Measurements from ENCODE around the gene ACP7.

ACP7 gene

DNA sequence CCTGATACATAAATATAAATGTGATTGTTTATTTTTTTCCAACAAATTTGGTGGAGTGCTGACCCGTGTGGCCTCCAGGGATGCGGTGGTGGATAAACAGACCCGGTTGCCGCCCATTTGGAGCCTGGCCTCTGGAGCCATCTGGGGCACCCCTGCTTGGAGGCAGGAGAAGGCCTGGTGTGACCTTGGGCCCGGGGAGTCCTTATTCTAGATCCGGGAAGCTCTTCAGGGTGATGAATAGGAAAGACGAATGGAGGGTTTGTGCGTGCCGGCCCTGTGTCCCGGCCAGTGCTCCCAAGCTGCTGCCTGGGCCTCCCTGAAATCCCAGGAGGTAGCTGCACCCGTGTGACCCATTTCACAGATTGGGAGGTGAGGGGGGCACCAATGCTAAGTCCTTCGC, 53.0 kb downstream of the ACP7 start:
- no peaks in the 10 kb centered on the region for H3K36me3 ChIP-seq (ENCODE audit: control insufficient read depth in 1 of 2, insufficient read depth in 2 of 2, low read length in 2 of 2)
- peaks cover 39% of the 10 kb centered on the region for H3K79me2 ChIP-seq (ENCODE audit: control insufficient read depth, insufficient read depth, low read length, poor library complexity)
- H3K4ac ChIP-seq (ENCODE audit: low read depth, low read length), result peak overlapping the region; percentile 50
- peak overlapping the region; percentile 39 for H2AK5ac ChIP-seq (ENCODE audit: low read length)
- no peaks in the 10 kb centered on the region for H3K9me3 ChIP-seq (ENCODE audit: insufficient read depth, low read depth, low read length)
- H2BK120ac ChIP-seq (ENCODE audit: insufficient read depth, low read length, poor library complexity), result peak overlapping the region; percentile 26
- H3K23ac ChIP-seq (ENCODE audit: low read length), result no peak overlapping the region
- H3K79me1 ChIP-seq (ENCODE audit: low read length), result peaks cover 41% of the 10 kb centered on the region
- peaks cover 51 to 63% of the 10 kb centered on the region in 2 experiments for H3K4me1 ChIP-seq (ENCODE audit: control insufficient read depth in 1 of 2, insufficient read depth in 2 of 2, low read length in 2 of 2)
- H3K27ac ChIP-seq (ENCODE audit: low read depth, low read length), result peak overlapping the region; percentile 2
- peak overlapping the region; percentile 37 for H2BK5ac ChIP-seq (ENCODE audit: low read depth, low read length, poor library complexity)
- H3K4me2 ChIP-seq (ENCODE audit: low read length), result no peak overlapping the region
- H3K4me3 ChIP-seq (ENCODE audit: low read depth, low read length), result no peak overlapping the region
- peak overlapping the region; percentile 27 for H3K14ac ChIP-seq (ENCODE audit: low read length)
- H3K9ac ChIP-seq (ENCODE audit: low read length), result no peak overlapping the region
- DNase-seq, result no peak
- no peak overlapping the region for H4K12ac ChIP-seq (ENCODE audit: low read depth, low read length)
- H3K18ac ChIP-seq (ENCODE audit: low read length), result peak overlapping the region; percentile 80
- H2AFZ ChIP-seq (ENCODE audit: insufficient read depth, low read length, poor library complexity), result no peak overlapping the region
- H3K27me3 ChIP-seq (ENCODE audit: insufficient read depth, low read length), result no peaks in the 10 kb centered on the region
- peak overlapping the region; percentile 50 for H4K91ac ChIP-seq (ENCODE audit: low read depth, low read length)
- WGBS (ENCODE audit: extremely low coverage, insufficient coverage, insufficient read length), result no CpG with 5 or more reads among the region's 12 CpGs
- peak overlapping the region; percentile 5 for H2BK12ac ChIP-seq (ENCODE audit: low read length)
- peak overlapping the region; percentile 8 for H4K8ac ChIP-seq (ENCODE audit: low read depth, low read length)

GRCh38 chr19:39138221-39139211, 54.3 kb downstream of the ACP7 start:
- no CpG with 5 or more reads among the region's 20 CpGs for WGBS (ENCODE audit: extremely low coverage, insufficient coverage, insufficient read length)
- H3K36me3 ChIP-seq (ENCODE audit: control insufficient read depth in 1 of 2, insufficient read depth in 2 of 2, low read length in 2 of 2), result no peaks in the 10 kb centered on the region

DNA sequence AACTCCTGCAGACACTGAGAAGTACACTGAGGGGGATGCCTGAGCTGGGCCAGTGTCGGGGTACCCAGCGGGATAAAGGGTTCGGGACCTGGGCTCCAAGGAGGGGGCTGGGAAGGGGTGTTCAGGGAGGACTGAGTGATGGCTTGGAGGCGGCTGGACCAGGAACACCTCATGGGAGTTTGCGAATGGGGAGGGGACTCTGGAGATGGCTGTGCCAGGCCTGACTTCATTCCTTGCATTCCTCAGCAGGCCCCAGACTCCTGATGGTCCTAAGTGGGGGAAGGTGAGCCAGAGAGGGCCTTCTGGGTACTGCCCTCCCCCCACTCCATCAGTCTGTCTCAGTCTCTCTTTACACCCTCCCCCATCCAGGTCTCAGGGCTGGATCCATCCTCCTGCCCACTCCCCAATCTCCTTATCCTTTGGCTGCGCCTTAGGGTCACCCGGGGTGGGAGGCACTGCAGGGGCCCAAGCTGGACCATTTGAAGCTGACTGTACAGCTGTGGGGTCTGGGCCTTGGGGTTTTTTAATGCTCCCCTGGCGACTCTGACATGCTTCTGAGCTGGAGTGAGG, 55.2 kb downstream of the ACP7 start:
- H2BK5ac ChIP-seq (ENCODE audit: low read depth, low read length, poor library complexity), result peak overlapping the region; percentile 91
- H4K91ac ChIP-seq (ENCODE audit: low read depth, low read length), result peak overlapping the region; percentile 87
- DNase-seq, result no peak
- no peak overlapping the region for H3K9ac ChIP-seq (ENCODE audit: low read length)
- H3K79me1 ChIP-seq (ENCODE audit: low read length), result peaks cover 42% of the 10 kb centered on the region
- peak overlapping the region; percentile 88 for H4K8ac ChIP-seq (ENCODE audit: low read depth, low read length)
- H2AFZ ChIP-seq (ENCODE audit: insufficient read depth, low read length, poor library complexity), result no peak overlapping the region
- no peak overlapping the region for H3K23ac ChIP-seq (ENCODE audit: low read length)
- H3K4me1 ChIP-seq (ENCODE audit: control insufficient read depth in 1 of 2, insufficient read depth in 2 of 2, low read length in 2 of 2), result peaks cover 44 to 59% of the 10 kb centered on the region in 2 experiments
- peak overlapping the region; percentile 90 for H3K18ac ChIP-seq (ENCODE audit: low read length)
- H3K27ac ChIP-seq (ENCODE audit: low read depth, low read length), result peak overlapping the region; percentile 94
- no peaks in the 10 kb centered on the region for H3K27me3 ChIP-seq (ENCODE audit: insufficient read depth, low read length)
- peaks cover 37% of the 10 kb centered on the region for H3K79me2 ChIP-seq (ENCODE audit: control insufficient read depth, insufficient read depth, low read length, poor library complexity)
- peak overlapping the region; percentile 56 for H4K12ac ChIP-seq (ENCODE audit: low read depth, low read length)
- H3K4me3 ChIP-seq (ENCODE audit: low read depth, low read length), result no peak overlapping the region
- H3K36me3 ChIP-seq (ENCODE audit: control insufficient read depth in 1 of 2, insufficient read depth in 2 of 2, low read length in 2 of 2), result no peaks in the 10 kb centered on the region
- H2BK12ac ChIP-seq (ENCODE audit: low read length), result peak overlapping the region; percentile 70
- H2BK120ac ChIP-seq (ENCODE audit: insufficient read depth, low read length, poor library complexity), result peak overlapping the region; percentile 94
- WGBS (ENCODE audit: extremely low coverage, insufficient coverage, insufficient read length), result no CpG with 5 or more reads among the region's 8 CpGs
- H3K9me3 ChIP-seq (ENCODE audit: insufficient read depth, low read depth, low read length), result no peaks in the 10 kb centered on the region
- H3K4ac ChIP-seq (ENCODE audit: low read depth, low read length), result peak overlapping the region; percentile 82
- peak overlapping the region; percentile 93 for H3K14ac ChIP-seq (ENCODE audit: low read length)
- H3K4me2 ChIP-seq (ENCODE audit: low read length), result peak overlapping the region; percentile 47
- H2AK5ac ChIP-seq (ENCODE audit: low read length), result peak overlapping the region; percentile 17

More at GRCh38 chr19:39138221-39139211, 54.3 kb downstream of the ACP7 start:
- H3K79me1 ChIP-seq (ENCODE audit: low read length), result peaks cover 43% of the 10 kb centered on the region
- H3K4ac ChIP-seq (ENCODE audit: low read depth, low read length), result peak overlapping the region; percentile 82
- H3K9ac ChIP-seq (ENCODE audit: low read length), result no peak overlapping the region
- peak overlapping the region; percentile 94 for H2BK120ac ChIP-seq (ENCODE audit: insufficient read depth, low read length, poor library complexity)
- no peaks in the 10 kb centered on the region for H3K9me3 ChIP-seq (ENCODE audit: insufficient read depth, low read depth, low read length)
- peak overlapping the region; percentile 90 for H3K18ac ChIP-seq (ENCODE audit: low read length)
- H4K12ac ChIP-seq (ENCODE audit: low read depth, low read length), result peak overlapping the region; percentile 54
- H3K23ac ChIP-seq (ENCODE audit: low read length), result no peak overlapping the region
- peak overlapping the region; percentile 70 for H2BK12ac ChIP-seq (ENCODE audit: low read length)
- no peaks in the 10 kb centered on the region for H3K27me3 ChIP-seq (ENCODE audit: insufficient read depth, low read length)
- H3K14ac ChIP-seq (ENCODE audit: low read length), result peak overlapping the region; percentile 93
- peak overlapping the region; percentile 88 for H4K8ac ChIP-seq (ENCODE audit: low read depth, low read length)
- H2AK5ac ChIP-seq (ENCODE audit: low read length), result peak overlapping the region; percentile 78
- peak overlapping the region; percentile 66 for H2AFZ ChIP-seq (ENCODE audit: insufficient read depth, low read length, poor library complexity)
- H2BK5ac ChIP-seq (ENCODE audit: low read depth, low read length, poor library complexity), result peak overlapping the region; percentile 60
- peak overlapping the region; percentile 94 for H3K27ac ChIP-seq (ENCODE audit: low read depth, low read length)
- H3K79me2 ChIP-seq (ENCODE audit: control insufficient read depth, insufficient read depth, low read length, poor library complexity), result peaks cover 40% of the 10 kb centered on the region
- peak overlapping the region; percentile 47 for H3K4me2 ChIP-seq (ENCODE audit: low read length)
- H3K4me3 ChIP-seq (ENCODE audit: low read depth, low read length), result peak overlapping the region; percentile 44
- peak overlapping the region; percentile 87 for H4K91ac ChIP-seq (ENCODE audit: low read depth, low read length)
- DNase-seq, result no peak
- peaks cover 44 to 59% of the 10 kb centered on the region in 2 experiments for H3K4me1 ChIP-seq (ENCODE audit: control insufficient read depth in 1 of 2, insufficient read depth in 2 of 2, low read length in 2 of 2)

GRCh38 chr19:39139971-39140453, 55.8 kb downstream of the ACP7 start:
- no peaks in the 10 kb centered on the region for H3K27me3 ChIP-seq (ENCODE audit: insufficient read depth, low read length)
- H3K36me3 ChIP-seq (ENCODE audit: control insufficient read depth in 1 of 2, insufficient read depth in 2 of 2, low read length in 2 of 2), result no peaks in the 10 kb centered on the region
- H3K4me1 ChIP-seq (ENCODE audit: control insufficient read depth in 1 of 2, insufficient read depth in 2 of 2, low read length in 2 of 2), result peaks cover 46 to 63% of the 10 kb centered on the region in 2 experiments
- H3K9me3 ChIP-seq (ENCODE audit: insufficient read depth, low read depth, low read length), result no peaks in the 10 kb centered on the region
- no peak overlapping the region for H3K23ac ChIP-seq (ENCODE audit: low read length)
- H4K91ac ChIP-seq (ENCODE audit: low read depth, low read length), result peak overlapping the region; percentile 87
- H3K9ac ChIP-seq (ENCODE audit: low read length), result no peak overlapping the region
- peak overlapping the region; percentile 94 for H2BK120ac ChIP-seq (ENCODE audit: insufficient read depth, low read length, poor library complexity)
- no peak for DNase-seq
- peak overlapping the region; percentile 94 for H3K27ac ChIP-seq (ENCODE audit: low read depth, low read length)
- H2BK5ac ChIP-seq (ENCODE audit: low read depth, low read length, poor library complexity), result peak overlapping the region; percentile 91
- H2AK5ac ChIP-seq (ENCODE audit: low read length), result peak overlapping the region; percentile 50
- H2BK12ac ChIP-seq (ENCODE audit: low read length), result peak overlapping the region; percentile 47
- peaks cover 46% of the 10 kb centered on the region for H3K79me1 ChIP-seq (ENCODE audit: low read length)
- peak overlapping the region; percentile 56 for H4K12ac ChIP-seq (ENCODE audit: low read depth, low read length)
- WGBS (ENCODE audit: extremely low coverage, insufficient coverage, insufficient read length), result no CpG with 5 or more reads among the region's 7 CpGs
- H3K4me3 ChIP-seq (ENCODE audit: low read depth, low read length), result no peak overlapping the region
- peak overlapping the region; percentile 69 for H3K18ac ChIP-seq (ENCODE audit: low read length)
- no peak overlapping the region for H2AFZ ChIP-seq (ENCODE audit: insufficient read depth, low read length, poor library complexity)
- H3K4ac ChIP-seq (ENCODE audit: low read depth, low read length), result peak overlapping the region; percentile 30
- H3K4me2 ChIP-seq (ENCODE audit: low read length), result peak overlapping the region; percentile 47
- H3K14ac ChIP-seq (ENCODE audit: low read length), result peak overlapping the region; percentile 86
- peaks cover 34% of the 10 kb centered on the region for H3K79me2 ChIP-seq (ENCODE audit: control insufficient read depth, insufficient read depth, low read length, poor library complexity)
- H4K8ac ChIP-seq (ENCODE audit: low read depth, low read length), result peak overlapping the region; percentile 88
